GM13977 (cell line): ENCODE data around the gene KCNAB1.

Experiments
- DNase-seq: peaks from one replicate; pipeline ENCODE4 v3.0.0; 2012; ENCODE audit warnings: low spot score
- in situ Hi-C: fragments of 300-500 bp; cut with MboI; formaldehyde crosslinking; loops from one replicate; pipeline ENCODE4 v1.12.0; 2022; ENCODE audit warnings: low sequenced_read_pairs, low pct_unique_long_range_greater_than_20kb, mixed read lengths, inconsistent platforms; ENCODE audit not compliant: unreplicated experiment
- TF ChIP-seq, protein P1 (sequence below): IDR thresholded peaks from 2 replicates; pipeline ENCODE4 v1.5.1; 2012; ENCODE audit warnings: mild to moderate bottlenecking, control low read depth; ENCODE audit not compliant: insufficient read depth; ENCODE audit errors: extremely low read depth, missing control alignments

KCNAB1 gene

DNA sequence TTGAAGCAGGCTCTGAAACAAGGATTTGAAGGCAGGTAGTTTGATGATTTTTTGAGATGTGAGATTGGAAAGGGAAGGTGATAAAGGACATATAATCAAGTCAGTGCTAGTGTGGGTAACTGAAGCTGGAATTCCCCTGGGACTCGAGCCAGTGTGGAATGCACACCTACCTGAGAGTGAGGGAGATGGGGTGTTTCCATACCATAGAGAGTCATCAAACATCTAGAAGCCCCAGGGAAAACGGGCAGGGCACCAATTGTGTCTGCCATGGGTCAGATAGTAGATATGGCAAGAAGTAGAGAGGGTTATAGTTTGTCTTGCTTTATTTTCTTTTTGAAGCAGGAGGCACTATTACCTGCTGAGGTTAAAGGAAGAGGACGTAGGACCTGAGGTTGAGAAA is 314.5 kb downstream of the KCNAB1 start:
- TF ChIP-seq, protein P1, sequence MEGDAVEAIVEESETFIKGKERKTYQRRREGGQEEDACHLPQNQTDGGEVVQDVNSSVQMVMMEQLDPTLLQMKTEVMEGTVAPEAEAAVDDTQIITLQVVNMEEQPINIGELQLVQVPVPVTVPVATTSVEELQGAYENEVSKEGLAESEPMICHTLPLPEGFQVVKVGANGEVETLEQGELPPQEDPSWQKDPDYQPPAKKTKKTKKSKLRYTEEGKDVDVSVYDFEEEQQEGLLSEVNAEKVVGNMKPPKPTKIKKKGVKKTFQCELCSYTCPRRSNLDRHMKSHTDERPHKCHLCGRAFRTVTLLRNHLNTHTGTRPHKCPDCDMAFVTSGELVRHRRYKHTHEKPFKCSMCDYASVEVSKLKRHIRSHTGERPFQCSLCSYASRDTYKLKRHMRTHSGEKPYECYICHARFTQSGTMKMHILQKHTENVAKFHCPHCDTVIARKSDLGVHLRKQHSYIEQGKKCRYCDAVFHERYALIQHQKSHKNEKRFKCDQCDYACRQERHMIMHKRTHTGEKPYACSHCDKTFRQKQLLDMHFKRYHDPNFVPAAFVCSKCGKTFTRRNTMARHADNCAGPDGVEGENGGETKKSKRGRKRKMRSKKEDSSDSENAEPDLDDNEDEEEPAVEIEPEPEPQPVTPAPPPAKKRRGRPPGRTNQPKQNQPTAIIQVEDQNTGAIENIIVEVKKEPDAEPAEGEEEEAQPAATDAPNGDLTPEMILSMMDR: no peak
- in situ Hi-C loops: no loop called here
- no peak for DNase-seq

DNA sequence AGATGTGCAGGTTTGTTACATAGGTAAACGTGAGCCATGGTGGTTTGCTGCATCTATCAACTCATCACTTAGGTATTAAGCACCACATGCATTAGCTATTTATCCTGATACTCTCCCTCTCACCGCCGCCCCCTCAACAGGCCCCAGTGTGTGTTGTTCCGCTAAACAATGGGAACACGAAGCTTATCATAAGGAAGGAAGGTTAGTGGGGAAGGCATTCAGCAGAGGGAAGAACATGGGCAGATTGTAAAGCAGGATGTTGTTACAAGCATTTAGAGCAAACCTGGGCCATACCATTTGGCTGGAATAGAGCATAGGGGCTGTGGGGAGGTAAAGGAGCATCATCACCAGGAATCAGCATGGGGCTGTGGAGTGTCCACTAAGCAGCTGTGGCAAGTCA is 322.7 kb downstream of the KCNAB1 start:
- TF ChIP-seq, protein P1: no peak
- no peak for DNase-seq
- in situ Hi-C loops: no loop called here

DNA sequence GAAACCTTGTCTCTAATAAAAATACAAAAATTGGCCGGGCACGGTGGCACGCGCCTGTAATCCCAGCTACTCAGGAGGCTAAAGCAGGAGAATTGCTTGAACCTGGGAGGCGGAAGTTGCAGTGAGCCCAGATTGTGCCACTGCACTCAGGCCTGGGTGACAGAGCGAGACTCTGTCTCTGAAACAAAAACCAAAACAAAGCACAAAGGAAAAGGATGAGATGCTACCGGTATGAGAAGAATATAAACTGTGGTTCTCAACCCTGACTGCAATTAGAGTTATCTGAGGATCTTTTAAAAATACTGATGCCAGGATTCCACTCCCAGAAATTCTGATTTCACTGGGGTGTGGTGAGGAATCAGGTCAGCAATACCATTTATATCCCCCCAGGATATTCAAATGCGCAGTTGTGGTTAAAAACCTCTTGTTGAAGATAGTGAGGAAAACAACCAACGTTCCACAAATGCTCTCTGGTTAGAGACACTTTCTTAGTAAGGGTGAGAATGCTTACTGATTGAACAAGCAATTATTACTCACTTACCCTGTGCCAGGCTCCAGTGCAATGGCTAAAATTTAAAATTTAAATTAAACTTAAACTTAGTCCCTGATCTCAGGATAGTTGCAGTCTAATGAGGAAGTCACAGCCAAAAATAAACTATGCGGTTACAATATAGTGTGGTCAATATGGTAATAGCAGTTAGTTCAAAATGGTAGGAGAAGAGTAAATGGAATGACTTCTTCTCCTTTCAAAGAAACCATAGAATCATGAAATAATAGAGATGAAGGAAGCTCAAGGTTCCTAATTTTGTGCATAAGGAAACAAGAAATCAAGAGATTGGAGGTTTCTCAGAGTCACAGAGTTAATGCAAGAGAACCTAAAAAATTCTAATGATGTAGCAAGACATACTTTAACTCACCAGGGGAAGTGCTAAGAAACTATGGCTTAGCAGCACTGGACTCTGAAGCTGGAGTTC is 325.0 kb downstream of the KCNAB1 start:
- in situ Hi-C loops: no loop called here
- DNase-seq: no peak
- TF ChIP-seq, protein P1: no peak

DNA sequence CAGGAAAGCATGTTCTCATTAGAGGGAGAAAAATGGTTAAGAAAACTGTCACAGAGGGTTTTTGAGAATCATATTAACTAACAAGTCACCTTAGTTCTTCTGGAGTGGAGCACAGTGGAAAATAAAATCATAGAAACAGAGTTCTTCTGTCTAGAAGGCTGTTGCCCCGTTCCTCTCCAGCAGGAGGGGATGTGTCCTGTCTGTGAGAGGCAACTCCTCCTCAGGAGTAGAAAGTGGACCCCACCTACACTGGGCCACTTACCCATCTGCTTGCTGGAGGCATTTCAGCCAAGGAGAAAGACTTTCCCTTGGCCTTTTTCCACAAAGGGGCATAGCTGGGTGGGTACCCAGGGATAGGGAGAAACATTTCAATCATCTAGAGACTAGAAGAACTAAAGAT is 327.9 kb downstream of the KCNAB1 start:
- TF ChIP-seq, protein P1: peak; percentile 57
- in situ Hi-C loops: no loop called here
- peak; percentile 28 for DNase-seq

DNA sequence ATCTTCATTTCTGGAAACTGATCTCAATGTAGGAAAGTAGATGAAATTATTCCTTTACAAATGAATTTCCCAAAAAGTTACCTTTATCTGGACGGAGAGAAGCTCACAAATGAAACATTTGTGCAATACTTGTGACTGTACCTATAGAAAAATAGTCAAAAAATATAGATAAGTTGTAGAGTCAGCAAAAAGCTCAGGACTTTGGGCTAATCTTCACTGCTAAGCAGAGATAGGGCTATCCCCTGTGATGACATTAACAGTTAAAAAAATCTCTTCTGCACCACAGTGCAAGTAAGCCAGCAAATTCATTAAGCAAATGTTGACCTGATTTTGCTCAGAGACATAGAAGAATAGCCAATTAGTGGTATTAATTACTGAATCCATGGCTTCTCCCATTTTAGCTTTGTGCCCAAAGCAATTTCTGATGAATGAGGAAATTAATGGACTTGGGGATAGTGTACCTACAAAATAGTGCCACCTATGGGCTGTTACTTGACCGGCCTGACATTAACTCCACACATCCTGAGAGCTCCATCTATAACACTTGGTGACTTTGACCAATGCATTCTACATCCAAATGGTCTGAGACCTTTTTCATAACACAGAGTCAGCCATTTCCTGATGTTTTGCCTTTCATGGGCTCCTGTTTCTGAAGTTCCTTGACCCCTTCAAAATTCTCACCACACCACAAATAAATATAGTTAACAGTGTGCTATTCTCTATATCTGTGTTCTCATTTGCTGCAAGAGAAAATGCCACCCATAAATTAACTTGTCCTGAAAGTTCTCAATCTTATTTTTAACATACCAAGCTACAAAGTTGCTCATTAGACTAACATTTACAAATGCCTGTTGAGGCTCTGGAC is 329.6 kb downstream of the KCNAB1 start:
- peak; percentile 22 for DNase-seq
- in situ Hi-C loops: no loop called here
- TF ChIP-seq, protein P1: peak; percentile 67

DNA sequence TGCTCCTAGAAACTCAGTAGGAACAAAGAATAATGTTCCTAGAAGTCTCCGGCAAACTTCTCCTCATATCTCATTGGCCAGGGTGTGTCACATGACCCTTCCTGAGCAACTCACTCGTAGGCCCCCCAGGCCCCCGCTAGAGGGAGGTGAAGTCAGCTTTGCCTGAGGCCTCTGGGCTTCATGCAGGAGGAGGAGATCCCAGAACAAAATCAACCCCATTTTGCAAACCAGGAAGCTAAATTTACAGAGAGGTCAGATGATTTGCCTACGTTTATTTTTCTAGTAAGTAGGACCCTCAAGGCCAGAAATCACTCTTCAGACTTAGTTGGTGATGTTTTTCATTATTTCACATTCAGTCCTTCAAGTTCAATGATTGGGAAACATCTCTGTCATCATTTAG is 335.5 kb downstream of the KCNAB1 start:
- in situ Hi-C loops: no loop called here
- DNase-seq: no peak
- TF ChIP-seq, protein P1: no peak
